Measurements from ENCODE around the gene ZBTB37. TPM values are rescaled to one million over a fixed set of nuclear protein-coding genes. Genes with fewer than 3 reads are reported as not detected.

ZBTB37 gene, protein sequence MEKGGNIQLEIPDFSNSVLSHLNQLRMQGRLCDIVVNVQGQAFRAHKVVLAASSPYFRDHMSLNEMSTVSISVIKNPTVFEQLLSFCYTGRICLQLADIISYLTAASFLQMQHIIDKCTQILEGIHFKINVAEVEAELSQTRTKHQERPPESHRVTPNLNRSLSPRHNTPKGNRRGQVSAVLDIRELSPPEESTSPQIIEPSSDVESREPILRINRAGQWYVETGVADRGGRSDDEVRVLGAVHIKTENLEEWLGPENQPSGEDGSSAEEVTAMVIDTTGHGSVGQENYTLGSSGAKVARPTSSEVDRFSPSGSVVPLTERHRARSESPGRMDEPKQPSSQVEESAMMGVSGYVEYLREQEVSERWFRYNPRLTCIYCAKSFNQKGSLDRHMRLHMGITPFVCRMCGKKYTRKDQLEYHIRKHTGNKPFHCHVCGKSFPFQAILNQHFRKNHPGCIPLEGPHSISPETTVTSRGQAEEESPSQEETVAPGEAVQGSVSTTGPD
- 2.3 and 6.2 TPM in 2 replicates for total RNA-seq

DNA sequence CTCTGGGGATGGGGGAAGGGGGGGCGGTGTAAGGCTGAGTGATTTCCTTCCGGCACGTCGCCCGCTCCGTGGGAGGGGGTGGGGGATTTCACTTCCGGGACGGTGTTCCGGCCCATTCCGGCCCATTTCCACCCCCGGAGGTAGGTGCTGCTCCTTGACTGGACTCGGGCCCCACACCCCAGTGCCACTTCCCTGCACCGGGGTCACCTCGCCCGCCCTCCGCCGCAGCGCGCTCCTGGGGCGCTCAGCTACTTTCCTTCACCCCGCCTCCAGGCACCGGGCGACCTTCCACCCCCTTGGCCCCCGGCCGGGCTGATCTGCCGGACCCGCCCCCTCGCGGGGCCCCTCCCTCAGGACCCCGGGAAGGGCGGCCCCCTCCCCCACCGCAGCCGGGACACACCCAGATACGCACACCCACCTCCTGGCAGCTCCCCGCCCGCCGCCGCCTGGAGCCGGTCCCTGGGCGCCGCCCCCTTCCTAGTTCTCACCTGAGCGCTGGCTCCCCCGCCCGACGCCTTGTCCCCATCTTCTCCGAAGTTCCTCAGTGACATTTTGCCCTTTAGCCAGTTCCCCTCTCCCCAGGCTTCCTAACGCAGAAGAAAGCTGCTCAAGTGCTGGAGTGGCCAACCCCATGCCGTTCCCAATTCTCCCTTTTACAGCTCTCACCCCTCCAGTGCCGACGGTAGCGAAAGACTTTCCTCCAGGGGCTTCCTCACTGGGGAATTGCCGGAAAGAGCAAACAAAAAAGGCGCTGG, at the start of gene ZBTB37:
Gene ZBTB37, plus strand, starts transcription at position 115 of the 755 bp plus-strand sequence. CDS start 1,846 bp downstream, outside the sequence.

DNA sequence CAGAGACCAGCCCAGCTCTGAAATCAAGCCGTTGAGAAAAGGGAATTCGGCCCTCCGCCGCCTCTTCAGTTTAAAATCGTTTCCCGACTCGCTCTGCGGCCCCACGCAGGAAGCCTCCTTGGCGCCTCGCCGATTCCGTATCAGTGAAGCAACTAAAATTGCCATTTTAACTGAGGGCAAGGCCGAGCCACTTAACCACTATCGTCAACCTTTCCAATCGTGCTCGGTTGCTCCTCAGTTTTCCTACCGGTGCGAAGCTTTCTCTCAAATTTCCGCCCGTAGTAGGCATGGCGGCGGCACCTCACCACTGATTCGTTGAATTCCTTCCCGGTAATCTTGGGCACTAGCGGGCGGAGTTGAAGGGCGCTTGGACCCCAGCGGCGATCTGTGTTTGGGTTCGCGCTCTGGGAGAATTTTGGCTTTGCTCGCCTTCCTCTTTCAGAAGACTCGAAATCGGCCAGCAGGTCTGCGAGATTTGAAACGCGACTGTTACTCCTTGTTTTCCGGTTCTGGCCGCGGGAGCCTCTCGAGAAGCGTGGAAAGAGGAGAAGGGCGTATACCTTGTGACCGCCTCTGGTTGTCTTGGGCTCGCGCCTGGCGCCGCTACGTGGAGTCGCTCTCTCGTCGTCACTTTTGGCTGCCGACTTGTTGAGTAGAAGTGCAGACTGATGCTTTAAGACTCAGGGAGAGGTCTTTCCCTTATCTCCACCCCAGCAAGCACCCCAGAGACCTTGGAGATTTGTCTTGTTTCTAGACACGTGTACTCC, 43.7 kb upstream of the ZBTB37 start, which contains the start of the genes CENPL and DARS2:
Gene CENPL, minus strand, starts transcription at position 569 of the 767 bp plus-strand sequence. CDS start 13,584 bp downstream, outside the sequence.
Gene DARS2, plus strand, starts transcription at position 359 of the 767 bp plus-strand sequence. CDS start 557 bp downstream, outside the sequence.

DNA sequence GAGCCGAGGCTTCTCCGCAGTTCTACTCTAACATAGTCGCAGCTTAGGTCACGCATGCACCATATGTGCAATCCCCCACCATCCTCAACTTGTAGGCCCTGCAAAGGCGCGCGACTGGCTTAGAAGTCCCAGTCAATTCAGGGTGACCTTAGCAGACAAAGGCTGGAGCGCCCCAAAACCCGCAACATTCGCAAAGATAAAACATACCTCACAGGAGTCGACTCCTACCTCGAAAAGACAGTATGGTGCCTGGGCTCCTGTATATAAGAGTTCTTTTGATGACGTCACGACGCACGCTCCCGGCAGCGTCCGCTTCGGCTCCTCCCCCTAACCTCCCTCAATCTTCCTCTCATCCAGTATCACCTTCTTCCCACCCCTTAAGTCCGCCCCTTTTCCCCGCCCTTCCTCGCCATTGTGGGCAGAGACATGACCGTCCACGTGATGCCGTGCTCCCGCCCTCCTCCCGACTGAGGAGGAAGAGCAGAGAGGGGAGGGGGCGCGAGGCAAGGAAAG, 371 bp upstream of the ZBTB37 start, which contains the start of gene GAS5:
Gene GAS5, minus strand, starts transcription at position 237 of the 513 bp plus-strand sequence.

DNA sequence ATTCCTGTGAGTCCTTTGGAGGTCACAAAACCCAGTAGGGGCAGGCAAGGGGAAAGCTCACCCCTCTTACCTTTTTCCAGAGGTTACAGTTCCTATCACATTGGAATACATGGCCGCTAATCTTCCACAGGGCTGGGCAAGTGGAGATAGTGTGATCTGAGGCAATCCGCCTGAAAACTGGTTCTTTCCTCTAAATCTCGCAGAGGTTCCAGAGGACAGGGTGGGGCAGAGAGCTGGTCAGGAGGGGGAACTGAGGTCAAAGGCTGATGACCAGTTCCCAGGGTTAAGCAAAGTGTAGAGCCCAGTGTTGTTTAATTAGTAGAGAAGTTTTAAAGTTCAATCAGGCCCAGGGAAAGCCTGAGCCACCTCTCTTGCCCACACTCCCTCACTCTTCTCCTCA, 49.0 kb downstream of the ZBTB37 start, which contains the start of gene SERPINC1:
Gene SERPINC1, minus strand, starts transcription at position 179 of the 400 bp plus-strand sequence. Its CDS starts 68 bp downstream, at position 111.

Other genes with a start within 250 kb of the ZBTB37 start
- not detected in 2 replicates for gene TEX50, start 233.0 kb upstream of the ZBTB37 start, total RNA-seq
- gene ANKRD45, start 198.5 kb upstream of the ZBTB37 start, total RNA-seq: 0.13 TPM in 1 of 2 replicates, not detected in the other
- 24.3 and 46.7 TPM in 2 replicates for gene KLHL20, start 153.4 kb upstream of the ZBTB37 start, total RNA-seq
- 15.1 and 16.4 TPM in 2 replicates for gene DARS2, start 43.7 kb upstream of the ZBTB37 start, total RNA-seq
- 10.3 and 15.2 TPM in 2 replicates for gene CENPL, start 43.5 kb upstream of the ZBTB37 start, total RNA-seq
- 268 and 287 TPM in 2 replicates for gene GAS5, start 391 bp upstream of the ZBTB37 start, total RNA-seq
- gene SERPINC1, start 48.9 kb downstream of the ZBTB37 start, total RNA-seq: not detected in 2 replicates
- gene RC3H1, start 154.0 kb downstream of the ZBTB37 start, total RNA-seq: 11.7 and 32.7 TPM in 2 replicates